HCT116 (cell line): ENCODE data around the gene KRTAP29-1. TPM values are rescaled to one million over a fixed set of nuclear protein-coding genes. Genes with fewer than 3 reads are reported as not detected.

ENCODE experiments used
- ATAC-seq: fragments of 200-7000 bp; cut with Tn5 transposase; 2 replicates; pipeline ENCODE4 v1.9.1; 2020; ENCODE audit warnings: mild to moderate bottlenecking, moderate library complexity
- BruUV-seq: library from RNA; stranded (reverse); fragments of 400-500 nt; replicated peaks from 2 replicates; lab custom pipeline; 2021; lab: Mats Ljungman, UMichigan
- CTCF ChIA-PET: fragments of 300-600 bp; sonication (Branson Sonifier 250); formaldehyde crosslinking; loops from one replicate; lab custom pipeline; 2021; ENCODE audit warnings: antibody characterized with exemption; lab: Charles Lee
- POLR2A ChIA-PET: fragments of 300-600, 350-600 bp; sonication (Branson Sonifier 250); formaldehyde crosslinking; loops from one replicate; lab custom pipeline; 2021; ENCODE audit warnings: antibody characterized with exemption; lab: Charles Lee
- RAD21 ChIA-PET, 2 experiments: fragments of 300-600 bp; sonication (Branson Sonifier 250); formaldehyde crosslinking; loops; one replicate each; lab custom pipeline; 2023; ENCODE audit warnings: low total read pairs in 2 of 2; ENCODE audit not compliant: uncharacterized antibody in 2 of 2, unreplicated experiment in 2 of 2, low non-redundant PET in 1 of 2; lab: Charles Lee
- DNase-seq: peaks from one replicate; pipeline ENCODE4 v3.0.0-alpha.2; 2010; ENCODE audit warnings: low read depth, low spot score
- H2AFZ ChIP-seq: fragments of 200-600 bp; shearing (Covaris generic), sonication (generic); 2 replicates; pipeline ENCODE4 v1.6.1; 2017; ENCODE audit warnings: low read depth, mixed run types, mixed read lengths, antibody characterized with exemption, low read length; ENCODE audit not compliant: poor library complexity, severe bottlenecking
- H3K27ac ChIP-seq: 2 replicates; pipeline ENCODE4 v1.5.1; 2012; ENCODE audit warnings: low read depth, low read length
- H3K27me3 ChIP-seq: fragments of 200-600 bp; sonication (generic); 2 replicates; pipeline ENCODE4 v1.6.1; 2016; ENCODE audit warnings: mixed run types, low read length, mixed read lengths; ENCODE audit not compliant: insufficient read depth
- H3K36me3 ChIP-seq, 2 experiments: fragments of 200-500 bp in 1 of 2; fragments of 200-600 bp in 1 of 2; sonication (Bioruptor generic) in 1 of 2; sonication (generic) in 1 of 2; 2 replicates each; pipeline versions ENCODE4 v1.5.1 to v1.6.1; 2014 to 2016; ENCODE audit warnings: low read length in 2 of 2, inconsistent platforms in 1 of 2, mixed read lengths in 1 of 2, mixed run types in 1 of 2; ENCODE audit not compliant: insufficient read depth in 2 of 2, control insufficient read depth in 1 of 2
- H3K4me1 ChIP-seq, 2 experiments: fragments of 200-600 bp in 1 of 2; sonication (generic) in 1 of 2; 2 replicates each; pipeline versions ENCODE4 v1.5.1 to v1.6.1; 2012 to 2017; ENCODE audit warnings: low read length in 2 of 2, inconsistent platforms in 1 of 2, mild to moderate bottlenecking in 1 of 2, mixed read lengths in 1 of 2, mixed run types in 1 of 2, moderate library complexity in 1 of 2; ENCODE audit not compliant: insufficient read depth in 2 of 2, control insufficient read depth in 1 of 2
- H3K4me2 ChIP-seq: fragments of 200-600 bp; sonication (generic); 2 replicates; pipeline ENCODE4 v1.6.1; 2017; ENCODE audit warnings: mixed run types, low read length, mixed read lengths
- H3K4me3 ChIP-seq, 2 experiments: fragments of 200-600 bp in 1 of 2; sonication (generic) in 1 of 2; replicated peaks in 1 of 2; 2 replicates each; pipeline ENCODE4 v1.5.1; 2011 to 2016; ENCODE audit warnings: low read length in 2 of 2, control low read depth in 1 of 2, low read depth in 1 of 2, mild to moderate bottlenecking in 1 of 2, mixed read lengths in 1 of 2, mixed run types in 1 of 2
- H3K79me2 ChIP-seq: fragments of 200-600 bp; sonication (generic); 2 replicates; pipeline ENCODE4 v1.6.1; 2017; ENCODE audit warnings: mild to moderate bottlenecking, mixed run types, low read length, moderate library complexity, mixed read lengths; ENCODE audit not compliant: insufficient read depth
- H3K9ac ChIP-seq: fragments of 200-600 bp; sonication (generic); 2 replicates; pipeline ENCODE4 v1.6.1; 2016; ENCODE audit warnings: low read length, mixed read lengths
- H3K9me2 ChIP-seq: fragments of 200-600 bp; sonication (generic), shearing (Covaris generic); 2 replicates; pipeline ENCODE4 v1.6.1; 2017; ENCODE audit warnings: mixed run types, mild to moderate bottlenecking, moderate library complexity; ENCODE audit not compliant: insufficient read depth
- H3K9me3 ChIP-seq, 2 experiments: fragments of 200-500 bp in 1 of 2; fragments of 200-600 bp in 1 of 2; sonication (Bioruptor generic) in 1 of 2; sonication (generic) in 1 of 2; 2 replicates each; pipeline ENCODE4 v1.6.1; 2014 to 2017; ENCODE audit warnings: low read length in 2 of 2, mixed read lengths in 2 of 2, inconsistent platforms in 1 of 2, low read depth in 1 of 2, mild to moderate bottlenecking in 1 of 2, mixed run types in 1 of 2, moderate library complexity in 1 of 2; ENCODE audit not compliant: control insufficient read depth in 1 of 2, insufficient read depth in 1 of 2
- H4K20me1 ChIP-seq: fragments of 200-600 bp; sonication (generic), shearing (Covaris generic); 2 replicates; pipeline ENCODE4 v1.6.1; 2017; ENCODE audit warnings: mixed run types, mild to moderate bottlenecking, moderate library complexity; ENCODE audit not compliant: insufficient read depth
- CEBPB ChIP-seq: IDR thresholded peaks from 2 replicates; pipeline ENCODE4 v1.6.1; 2012; ENCODE audit warnings: low read depth
- ELF1 ChIP-seq: IDR thresholded peaks from 2 replicates; pipeline ENCODE4 v1.6.1; 2012; ENCODE audit warnings: low read depth, borderline replicate concordance
- EZH2 ChIP-seq: fragments of 200-600 bp; sonication (generic); IDR thresholded peaks from 2 replicates; pipeline ENCODE4 v1.6.1; 2017; ENCODE audit warnings: antibody characterized with exemption, mixed run types
- EZH2phosphoT487 ChIP-seq: fragments of 200-600 bp; IDR thresholded peaks from 2 replicates; pipeline ENCODE4 v1.6.1; 2018; ENCODE audit warnings: antibody characterized with exemption, borderline replicate concordance
- JUND ChIP-seq: IDR thresholded peaks from 2 replicates; pipeline ENCODE4 v1.6.1; 2012
- POLR2A ChIP-seq: IDR thresholded peaks from 2 replicates; pipeline ENCODE4 v1.7.0; 2011; ENCODE audit warnings: borderline replicate concordance; ENCODE audit not compliant: insufficient read depth, insufficient read length; ENCODE audit errors: extremely low read depth
- SIN3A ChIP-seq: IDR thresholded peaks from 2 replicates; pipeline ENCODE4 v1.6.1; 2012; ENCODE audit warnings: low read depth
- ZFX ChIP-seq: fragments of 450-650 bp; IDR thresholded peaks from 2 replicates; pipeline ENCODE4 v1.6.1; 2017
- ZNF274 ChIP-seq: fragments of 200-500 bp; sonication (Bioruptor generic); IDR thresholded peaks from 2 replicates; pipeline ENCODE4 v1.6.1; 2014; ENCODE audit warnings: mild to moderate bottlenecking, low read depth, low read length, inconsistent platforms
- intact Hi-C: fragments of 100-400 bp; cut with micrococcal nuclease; formaldehyde crosslinking; loops from 2 replicates; pipeline ENCODE4 v1.10.0; 2022
- total RNA-seq: library from RNA; stranded (reverse); gene quantifications from one replicate; pipeline ENCODE4 v1.2.1, GENCODE V29; 2021; ENCODE audit not compliant: unreplicated experiment
- TF ChIP-seq, protein P1 (sequence below): IDR thresholded peaks from 2 replicates; pipeline ENCODE4 v1.6.1; 2012; ENCODE audit warnings: low read depth

Gene KRTAP29-1
- total RNA-seq, 1 experiment from 2014 or later: 0.22 TPM

- Histone ChIP-seq H3K27ac (no peak overlapping the region), H3K4me3 (no peak overlapping the region), H4K20me1 (no peaks in the 10 kb centered on the region), H3K9me3 (no peaks in the 10 kb centered on the region), H3K4me1 (no peaks in the 10 kb centered on the region), H3K79me2 (no peaks in the 10 kb centered on the region), H3K36me3 (no peaks in the 10 kb centered on the region), H3K27me3 (no peaks in the 10 kb centered on the region), H3K9me2 (no peaks in the 10 kb centered on the region), H2AFZ (no peak overlapping the region), H3K4me2 (no peak overlapping the region), H3K9ac (no peak overlapping the region)
- ChIA-PET CTCF (no interaction called here), RAD21 (no interaction called here), POLR2A (no interaction called here)
- DNase-seq: no peak
- ATAC-seq: no peak
- no peak for TF ChIP-seq EZH2phosphoT487
- TF ChIP-seq POLR2A: no peak
- TF ChIP-seq JUND: no peak
- no peak for TF ChIP-seq ZNF274
- no peak for TF ChIP-seq CEBPB
- no peak for TF ChIP-seq ELF1
- TF ChIP-seq, protein P1, sequence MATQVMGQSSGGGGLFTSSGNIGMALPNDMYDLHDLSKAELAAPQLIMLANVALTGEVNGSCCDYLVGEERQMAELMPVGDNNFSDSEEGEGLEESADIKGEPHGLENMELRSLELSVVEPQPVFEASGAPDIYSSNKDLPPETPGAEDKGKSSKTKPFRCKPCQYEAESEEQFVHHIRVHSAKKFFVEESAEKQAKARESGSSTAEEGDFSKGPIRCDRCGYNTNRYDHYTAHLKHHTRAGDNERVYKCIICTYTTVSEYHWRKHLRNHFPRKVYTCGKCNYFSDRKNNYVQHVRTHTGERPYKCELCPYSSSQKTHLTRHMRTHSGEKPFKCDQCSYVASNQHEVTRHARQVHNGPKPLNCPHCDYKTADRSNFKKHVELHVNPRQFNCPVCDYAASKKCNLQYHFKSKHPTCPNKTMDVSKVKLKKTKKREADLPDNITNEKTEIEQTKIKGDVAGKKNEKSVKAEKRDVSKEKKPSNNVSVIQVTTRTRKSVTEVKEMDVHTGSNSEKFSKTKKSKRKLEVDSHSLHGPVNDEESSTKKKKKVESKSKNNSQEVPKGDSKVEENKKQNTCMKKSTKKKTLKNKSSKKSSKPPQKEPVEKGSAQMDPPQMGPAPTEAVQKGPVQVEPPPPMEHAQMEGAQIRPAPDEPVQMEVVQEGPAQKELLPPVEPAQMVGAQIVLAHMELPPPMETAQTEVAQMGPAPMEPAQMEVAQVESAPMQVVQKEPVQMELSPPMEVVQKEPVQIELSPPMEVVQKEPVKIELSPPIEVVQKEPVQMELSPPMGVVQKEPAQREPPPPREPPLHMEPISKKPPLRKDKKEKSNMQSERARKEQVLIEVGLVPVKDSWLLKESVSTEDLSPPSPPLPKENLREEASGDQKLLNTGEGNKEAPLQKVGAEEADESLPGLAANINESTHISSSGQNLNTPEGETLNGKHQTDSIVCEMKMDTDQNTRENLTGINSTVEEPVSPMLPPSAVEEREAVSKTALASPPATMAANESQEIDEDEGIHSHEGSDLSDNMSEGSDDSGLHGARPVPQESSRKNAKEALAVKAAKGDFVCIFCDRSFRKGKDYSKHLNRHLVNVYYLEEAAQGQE: no peak
- TF ChIP-seq EZH2: no peak
- intact Hi-C loops: no loop called here
- BruUV-seq: no TSS peak
Measured at GRCh38 chr17:41263212-41263611, 39.4 kb downstream of the KRTAP29-1 start.

DNA sequence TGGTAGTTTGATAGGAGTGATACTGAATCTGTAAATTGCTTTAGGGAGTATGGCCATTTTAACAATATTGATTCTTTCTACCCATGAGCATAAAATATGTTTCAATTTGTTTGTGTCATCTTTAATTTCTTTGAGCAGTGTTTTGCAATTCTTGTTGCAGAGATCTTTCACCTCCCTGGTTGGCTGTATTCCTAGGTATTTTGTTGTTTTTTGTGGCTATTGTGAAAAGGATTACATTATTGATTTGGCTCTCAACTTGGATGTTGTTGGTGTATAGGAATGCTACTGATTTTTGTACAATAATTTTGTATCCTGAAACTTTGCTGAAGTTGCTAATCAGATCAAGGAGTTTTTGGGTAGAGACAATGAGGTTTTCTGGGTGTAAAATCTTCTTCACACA lies 44.2 kb downstream of the KRTAP29-1 start:
- Histone ChIP-seq H3K4me2 (no peak overlapping the region), H3K9me3 (no peaks in the 10 kb centered on the region), H3K9me2 (no peaks in the 10 kb centered on the region), H3K27me3 (no peaks in the 10 kb centered on the region), H3K79me2 (no peaks in the 10 kb centered on the region), H3K4me1 (no peaks in the 10 kb centered on the region), H3K27ac (no peak overlapping the region), H3K9ac (no peak overlapping the region), H3K4me3 (no peak overlapping the region), H4K20me1 (no peaks in the 10 kb centered on the region), H3K36me3 (no peaks in the 10 kb centered on the region), H2AFZ (no peak overlapping the region)
- ATAC-seq (no peak), DNase-seq (no peak)
- intact Hi-C loops: no loop called here
- TF ChIP-seq ZFX (no peak), SIN3A (no peak), CEBPB (no peak)
- TF ChIP-seq, protein P1: no peak
- ChIA-PET RAD21 (no interaction called here), CTCF (no interaction called here), POLR2A (no interaction called here)
- BruUV-seq: no TSS peak
